Activated CD8-positive, alpha-beta memory T cell treated with anti-CD3 and anti-CD28 coated beads for 48 hours (primary cell): ENCODE measurements around the gene POFUT2.

Source experiments
- DNase-seq, 3 experiments: peaks; one replicate each; pipeline ENCODE4 v3.0.0-alpha.2; 2020; ENCODE audit warnings: low read depth in 2 of 3, low spot score in 2 of 3

Gene POFUT2, protein sequence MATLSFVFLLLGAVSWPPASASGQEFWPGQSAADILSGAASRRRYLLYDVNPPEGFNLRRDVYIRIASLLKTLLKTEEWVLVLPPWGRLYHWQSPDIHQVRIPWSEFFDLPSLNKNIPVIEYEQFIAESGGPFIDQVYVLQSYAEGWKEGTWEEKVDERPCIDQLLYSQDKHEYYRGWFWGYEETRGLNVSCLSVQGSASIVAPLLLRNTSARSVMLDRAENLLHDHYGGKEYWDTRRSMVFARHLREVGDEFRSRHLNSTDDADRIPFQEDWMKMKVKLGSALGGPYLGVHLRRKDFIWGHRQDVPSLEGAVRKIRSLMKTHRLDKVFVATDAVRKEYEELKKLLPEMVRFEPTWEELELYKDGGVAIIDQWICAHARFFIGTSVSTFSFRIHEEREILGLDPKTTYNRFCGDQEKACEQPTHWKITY

GRCh38 chr21:45287438-45288391 lies at the start of gene POFUT2:
POFUT2 (minus strand) TSS chr21:45287895; CDS start chr21:45287871, 24 bp downstream.
- peak; percentile 98 to 99 (median 99) for DNase-seq

- no peak for DNase-seq
Observed at GRCh38 chr21:45336870-45337269, 49.2 kb upstream of the POFUT2 start.

GRCh38 chr21:45336535-45336810 lies 48.8 kb upstream of the POFUT2 start:
- DNase-seq = no peak

DNA sequence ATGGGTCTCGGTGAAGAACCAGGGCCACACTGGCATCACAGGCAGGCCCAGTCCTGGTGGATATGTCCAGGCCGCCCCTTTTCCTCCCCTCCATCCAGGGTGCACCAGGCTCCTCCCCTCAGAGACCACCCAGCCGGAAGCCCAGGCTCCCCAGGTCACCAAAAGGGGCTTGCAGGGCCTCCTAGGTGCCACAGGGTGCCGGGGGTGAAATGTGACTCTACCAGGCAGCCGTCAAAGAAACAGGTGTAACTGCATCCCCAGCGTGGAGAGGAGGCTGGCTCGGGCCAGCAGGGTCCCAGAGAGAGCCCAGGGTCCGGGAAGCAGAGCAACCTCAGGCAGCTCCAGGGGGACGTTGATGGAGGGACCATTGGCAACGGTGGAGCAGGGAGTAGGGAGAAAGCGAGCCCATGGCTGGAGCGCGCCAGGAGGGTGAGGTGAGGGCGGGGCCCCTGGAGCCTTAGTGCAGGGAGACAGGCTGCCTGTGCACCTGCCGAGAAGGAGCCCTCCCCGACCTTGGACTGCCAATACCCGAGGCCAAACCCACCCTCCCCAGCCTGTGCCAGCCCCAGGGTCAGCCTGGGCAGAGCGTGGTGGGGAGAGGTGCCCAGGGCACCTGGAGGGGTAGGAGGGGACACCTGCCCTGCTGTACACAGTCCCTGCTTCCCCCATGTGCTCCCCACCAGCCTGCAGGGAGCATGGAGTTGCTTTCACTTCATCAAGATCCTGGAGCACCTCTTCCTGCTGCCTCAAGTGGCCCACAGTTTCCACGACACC lies 48.3 kb upstream of the POFUT2 start:
- DNase-seq = no peak

GRCh38 chr21:45335151-45335760 lies 47.6 kb upstream of the POFUT2 start:
- DNase-seq = no peak

- DNase-seq = no peak
Observed at GRCh38 chr21:45334591-45335081, 46.9 kb upstream of the POFUT2 start.

DNA sequence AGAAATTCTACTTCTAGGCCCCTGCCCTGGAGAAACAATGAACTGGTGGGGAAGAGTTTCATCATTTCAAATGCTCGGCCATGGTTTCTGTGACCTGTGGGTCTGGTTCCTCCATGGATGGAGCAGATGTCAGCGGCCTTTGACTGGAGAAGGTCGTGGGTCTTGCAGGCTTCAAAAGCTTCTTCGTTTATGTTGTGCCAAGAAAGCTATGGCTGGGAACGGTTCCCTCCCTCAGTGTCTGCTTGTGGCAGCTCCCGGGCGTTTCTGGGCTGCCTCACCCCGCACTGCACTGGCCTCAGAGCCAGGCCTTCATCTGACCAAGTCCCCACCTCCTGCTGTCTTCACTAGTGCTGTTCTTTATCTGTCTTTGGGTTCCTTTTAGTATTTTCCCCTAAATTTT lies 46.4 kb upstream of the POFUT2 start:
- no peak for DNase-seq

- no peak for DNase-seq
Observed at GRCh38 chr21:45333583-45334121, 46.0 kb upstream of the POFUT2 start.

- no peak for DNase-seq
Observed at GRCh38 chr21:45332981-45333582, 45.4 kb upstream of the POFUT2 start.

- DNase-seq = no peak
Observed at GRCh38 chr21:45332415-45332814, 44.7 kb upstream of the POFUT2 start.

DNA sequence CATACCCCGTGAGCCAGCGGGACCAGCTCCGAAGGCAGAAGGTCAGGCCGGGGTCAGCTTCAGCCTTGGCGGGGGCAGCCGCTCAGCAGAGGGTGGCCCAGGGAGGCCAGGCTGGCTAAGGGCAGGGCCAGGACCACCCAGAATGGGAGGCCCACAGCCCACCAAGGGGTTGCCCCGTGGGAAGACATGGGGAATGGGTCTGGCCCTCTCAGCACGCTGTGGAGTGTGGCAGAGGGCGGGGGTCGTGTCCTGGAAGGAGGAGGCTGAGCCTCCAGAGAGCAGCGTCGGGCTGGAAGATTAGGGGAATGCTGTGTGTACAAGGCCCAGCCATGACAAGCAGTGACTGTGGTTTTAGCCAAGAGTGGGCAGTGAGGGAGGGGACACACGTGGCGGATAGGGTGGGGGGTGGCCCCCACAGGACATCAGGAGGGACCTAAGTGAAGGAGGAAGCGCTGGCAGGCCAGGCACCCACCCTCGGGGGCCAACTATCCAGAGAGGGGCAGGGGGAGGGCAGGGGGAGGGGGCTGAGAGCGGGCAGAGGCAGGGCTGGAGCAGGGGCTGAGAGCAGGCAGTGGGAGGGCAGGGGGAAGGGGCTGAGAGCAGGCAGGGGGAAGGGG lies 43.9 kb upstream of the POFUT2 start:
- DNase-seq = no peak

DNA sequence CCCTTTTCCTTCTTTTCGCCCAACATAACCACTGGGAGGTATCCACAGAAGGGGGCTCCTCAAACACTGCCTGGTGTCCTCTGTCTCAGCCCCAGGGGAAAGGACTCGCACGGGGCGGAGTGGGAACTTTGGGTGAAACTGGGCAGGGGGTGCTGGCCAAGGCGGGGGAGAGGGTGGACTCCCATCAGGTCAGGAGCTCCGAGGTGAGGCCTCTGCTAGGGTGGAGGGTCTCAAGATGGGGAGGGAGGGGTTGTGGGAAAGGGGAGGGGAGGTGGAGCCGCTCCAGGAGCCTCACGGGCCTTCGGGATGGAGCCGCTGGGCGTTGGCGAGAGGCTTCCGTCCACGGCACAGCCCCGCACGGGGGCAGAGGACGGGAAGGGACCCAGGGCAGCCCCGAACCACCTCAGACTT lies 43.2 kb upstream of the POFUT2 start:
- no peak for DNase-seq

DNA sequence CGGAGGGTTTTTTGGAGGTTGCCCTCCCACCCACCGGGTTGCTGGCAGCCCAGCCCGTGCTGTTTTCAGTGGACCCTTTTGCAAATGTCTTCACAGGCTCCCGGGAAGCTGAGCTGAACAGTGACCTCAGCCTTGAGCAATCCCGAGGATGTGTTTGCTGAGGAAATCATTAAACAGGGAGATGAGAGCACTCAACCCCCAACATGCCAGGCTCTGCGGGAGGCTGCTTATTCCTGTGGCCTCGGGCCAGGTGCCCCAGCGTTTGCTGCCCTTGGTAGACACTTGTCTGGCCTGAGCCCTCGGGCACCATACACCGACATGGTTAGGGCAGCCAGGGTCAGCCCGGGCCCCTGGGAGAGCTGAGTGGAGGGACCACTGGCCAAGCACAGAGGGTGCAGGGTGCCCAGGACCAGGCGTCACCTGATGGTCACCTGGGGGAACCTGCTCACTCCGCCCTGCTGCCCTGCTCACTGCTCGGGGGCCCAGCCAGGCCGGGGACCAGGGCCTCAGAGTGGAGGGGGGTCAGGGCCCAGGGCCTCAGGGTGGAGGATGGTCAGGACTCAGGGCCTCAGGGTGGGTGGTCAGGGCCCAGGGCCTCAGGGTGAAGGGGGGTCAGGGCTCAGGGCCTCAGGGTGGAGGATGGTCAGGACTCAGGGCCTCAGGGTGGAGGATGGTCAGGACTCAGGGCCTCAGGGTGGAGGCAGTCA lies 42.5 kb upstream of the POFUT2 start:
- DNase-seq = no peak

GRCh38 chr21:45329261-45330074 lies 41.8 kb upstream of the POFUT2 start:
- no peak for DNase-seq

GRCh38 chr21:45328198-45329091 lies 40.8 kb upstream of the POFUT2 start:
- DNase-seq = no peak

- DNase-seq = no peak
Observed at GRCh38 chr21:45327441-45328197, 39.9 kb upstream of the POFUT2 start.
